H9 (cell line): ENCODE data around the gene DOCK1. TPM values are rescaled to one million over a fixed set of nuclear protein-coding genes. Genes with fewer than 3 reads are reported as not detected.

Experiments used
- DNase-seq: peaks from one replicate; pipeline ENCODE4 v3.0.0-alpha.2; 2017
- H2AFZ ChIP-seq: one replicate; pipeline ENCODE4 v1.6.1; 2013; ENCODE audit warnings: mild to moderate bottlenecking, low read length, control low read depth, moderate library complexity
- H2AK5ac ChIP-seq: 2 replicates; pipeline ENCODE4 v1.6.1; 2013; ENCODE audit warnings: low read length, control low read depth, mixed read lengths; ENCODE audit not compliant: insufficient read length
- H2BK120ac ChIP-seq: one replicate; pipeline ENCODE4 v1.6.1; 2013; ENCODE audit warnings: low read depth, mild to moderate bottlenecking, low read length, control low read depth, inconsistent platforms; ENCODE audit not compliant: poor library complexity, severe bottlenecking
- H2BK12ac ChIP-seq: 2 replicates; pipeline ENCODE4 v1.6.1; 2013; ENCODE audit warnings: low read length, control low read depth, mixed read lengths, low read depth; ENCODE audit not compliant: insufficient read length
- H2BK15ac ChIP-seq: 2 replicates; pipeline ENCODE4 v1.6.1; 2013; ENCODE audit warnings: low read depth, low read length, control low read depth
- H2BK20ac ChIP-seq: one replicate; pipeline ENCODE4 v1.6.1; 2013; ENCODE audit warnings: low read depth, mild to moderate bottlenecking, low read length, control low read depth, inconsistent platforms; ENCODE audit not compliant: poor library complexity, severe bottlenecking
- H2BK5ac ChIP-seq: 2 replicates; pipeline ENCODE4 v1.6.1; 2013; ENCODE audit warnings: low read length, control low read depth, mixed read lengths; ENCODE audit not compliant: insufficient read length
- H3K14ac ChIP-seq: 2 replicates; pipeline ENCODE4 v1.6.1; 2013; ENCODE audit warnings: low read length, control low read depth; ENCODE audit not compliant: insufficient read depth
- H3K18ac ChIP-seq: 2 replicates; pipeline ENCODE4 v1.6.1; 2013; ENCODE audit warnings: low read depth, mild to moderate bottlenecking, mixed read lengths, low read length, control low read depth; ENCODE audit not compliant: insufficient read length
- H3K23ac ChIP-seq: 2 replicates; pipeline ENCODE4 v1.6.1; 2013; ENCODE audit warnings: low read length, control low read depth, mixed read lengths, low read depth; ENCODE audit not compliant: insufficient read length
- H3K23me2 ChIP-seq: 2 replicates; pipeline ENCODE4 v1.6.1; 2013; ENCODE audit warnings: low read depth, mild to moderate bottlenecking, mixed read lengths, low read length, control low read depth; ENCODE audit not compliant: insufficient read length, poor library complexity, severe bottlenecking
- H3K27ac ChIP-seq: 2 replicates; pipeline ENCODE4 v1.5.1; 2013; ENCODE audit warnings: low read length, control low read depth, mixed read lengths, low read depth; ENCODE audit not compliant: insufficient read length
- H3K27me3 ChIP-seq: 2 replicates; pipeline ENCODE4 v1.6.1; 2013; ENCODE audit warnings: low read length, control low read depth, inconsistent platforms; ENCODE audit not compliant: insufficient read depth
- H3K4ac ChIP-seq: 2 replicates; pipeline ENCODE4 v1.6.1; 2013; ENCODE audit warnings: low read depth, mild to moderate bottlenecking, control low read depth, inconsistent platforms, low read length, moderate library complexity
- H3K4me1 ChIP-seq: 2 replicates; pipeline ENCODE4 v1.6.1; 2013; ENCODE audit warnings: low read length, control low read depth, inconsistent platforms; ENCODE audit not compliant: insufficient read depth
- H3K4me2 ChIP-seq: 2 replicates; pipeline ENCODE4 v1.6.1; 2013; ENCODE audit warnings: low read length, control low read depth, mixed read lengths; ENCODE audit not compliant: insufficient read length, insufficient read depth
- H3K56ac ChIP-seq: 2 replicates; pipeline ENCODE4 v1.6.1; 2013; ENCODE audit warnings: low read depth, mild to moderate bottlenecking, mixed read lengths, low read length, control low read depth; ENCODE audit not compliant: insufficient read length
- H3K79me1 ChIP-seq: 2 replicates; pipeline ENCODE4 v1.6.1; 2013; ENCODE audit warnings: low read depth, mild to moderate bottlenecking, moderate library complexity, low read length, control low read depth, inconsistent platforms; ENCODE audit not compliant: insufficient read depth, poor library complexity, severe bottlenecking
- H3K79me2 ChIP-seq: 2 replicates; pipeline ENCODE4 v1.6.1; 2013; ENCODE audit warnings: low read length, control low read depth, inconsistent platforms; ENCODE audit not compliant: insufficient read depth
- H3K9ac ChIP-seq: 2 replicates; pipeline ENCODE4 v1.6.1; 2013; ENCODE audit warnings: low read length, control low read depth, mixed read lengths; ENCODE audit not compliant: insufficient read length; ENCODE audit errors: extremely low read depth
- H3K9me3 ChIP-seq: one replicate; pipeline ENCODE4 v1.6.1; 2013; ENCODE audit warnings: low read depth, low read length, inconsistent platforms; ENCODE audit not compliant: control insufficient read depth
- H3T11ph ChIP-seq: one replicate; pipeline ENCODE4 v1.6.1; 2013; ENCODE audit warnings: mild to moderate bottlenecking, low read length, control low read depth, inconsistent platforms
- H4K20me1 ChIP-seq: one replicate; pipeline ENCODE4 v1.6.1; 2013; ENCODE audit not compliant: control insufficient read depth, insufficient read length, insufficient read depth
- H4K5ac ChIP-seq: 2 replicates; pipeline ENCODE4 v1.6.1; 2013; ENCODE audit warnings: low read depth, mild to moderate bottlenecking, mixed read lengths, low read length, control low read depth; ENCODE audit not compliant: insufficient read length
- H4K8ac ChIP-seq: replicated peaks from 2 replicates; pipeline ENCODE4 v1.6.1; 2013; ENCODE audit warnings: low read length, control low read depth, mixed read lengths, low read depth; ENCODE audit not compliant: insufficient read length
- H4K91ac ChIP-seq: 2 replicates; pipeline ENCODE4 v1.6.1; 2013; ENCODE audit warnings: low read depth, mild to moderate bottlenecking, moderate library complexity, mixed read lengths, low read length, control low read depth; ENCODE audit not compliant: insufficient read length
- H3K27ac Mint-ChIP-seq, 3 experiments: 2 replicates in 2 of 3; 3 replicates in 1 of 3; pipeline ENCODE4 v1.8.0; 2020 to 2021; ENCODE audit warnings: mixed read lengths in 3 of 3, mild to moderate bottlenecking in 1 of 3, moderate library complexity in 1 of 3
- H3K27me3 Mint-ChIP-seq: 2 replicates; pipeline ENCODE4 v1.8.0; 2021; ENCODE audit warnings: low read depth, mild to moderate bottlenecking, moderate library complexity, mixed read lengths
- H3K36me3 Mint-ChIP-seq, 3 experiments: 2 replicates in 2 of 3; 3 replicates in 1 of 3; pipeline ENCODE4 v1.8.0; 2020 to 2021; ENCODE audit warnings: low read depth in 3 of 3, mixed read lengths in 3 of 3; ENCODE audit not compliant: insufficient read depth in 1 of 3
- H3K4me1 Mint-ChIP-seq, 2 experiments: 2 replicates each; pipeline ENCODE4 v1.8.0; 2020; ENCODE audit warnings: mixed read lengths in 2 of 2
- H3K4me3 Mint-ChIP-seq, 2 experiments: 2 replicates in 1 of 2; 3 replicates in 1 of 2; pipeline ENCODE4 v1.8.0; 2020 to 2021; ENCODE audit warnings: mild to moderate bottlenecking in 2 of 2, mixed read lengths in 2 of 2, moderate library complexity in 1 of 2
- H3K9me3 Mint-ChIP-seq, 2 experiments: 2 replicates in 1 of 2; 3 replicates in 1 of 2; pipeline ENCODE4 v1.8.0; 2020; ENCODE audit warnings: mild to moderate bottlenecking in 2 of 2, mixed read lengths in 2 of 2, moderate library complexity in 1 of 2
- CTCF ChIP-seq: fragments of 200-600 bp; sonication (generic); conservative IDR thresholded peaks from 3 replicates; pipeline ENCODE4 v1.8.0; 2021; ENCODE audit warnings: antibody characterized with exemption, mild to moderate bottlenecking
- WGBS: extraction: QIAGEN DNeasy Blood & Tissue Kit; methylation state at CpG from one replicate; pipeline ENCODE4 v1.1.7; 2013; ENCODE audit warnings: missing lambda C conversion rate, low lambda C conversion rate, mixed read lengths; ENCODE audit not compliant: insufficient read length; ENCODE audit errors: extremely low coverage; 5-methylcytosine and 5-hydroxymethylcytosine counted together
- total RNA-seq: library from RNA; stranded (reverse); gene quantifications from 2 replicates; pipeline ENCODE4 v1.2.1, GENCODE V29; 2021

Gene DOCK1
- total RNA-seq, 1 experiment from 2014 or later = 57.0 TPM

GRCh38 chr10:126924915-126925300 lies 19.7 kb downstream of the DOCK1 start:
- H3K23me2 ChIP-seq = no peaks in the 10 kb centered on the region
- no peak overlapping the region for H2BK5ac ChIP-seq
- H3K18ac ChIP-seq = no peak overlapping the region
- H3K79me2 ChIP-seq = peaks cover 2% of the 10 kb centered on the region; the same call in 1 of the 2 replicates
- H3K4me3 Mint-ChIP-seq = no peak overlapping the region
- no peak overlapping the region for H2AK5ac ChIP-seq
- H4K8ac ChIP-seq = no peak overlapping the region
- H4K20me1 ChIP-seq = no peaks in the 10 kb centered on the region
- no peaks in the 10 kb centered on the region for H3K9me3 ChIP-seq
- H3K56ac ChIP-seq = no peak overlapping the region
- no peak overlapping the region for H3K4ac ChIP-seq
- peaks cover 4% of the 10 kb centered on the region for H3K79me1 ChIP-seq
- H3K27me3 ChIP-seq = no peaks in the 10 kb centered on the region
- no peak overlapping the region for H3K27ac ChIP-seq
- TF ChIP-seq CTCF = no peak
- H3K36me3 Mint-ChIP-seq = peaks cover 29 to 60% (median 47%) of the 10 kb centered on the region in 3 experiments
- H3K14ac ChIP-seq = no peak overlapping the region
- H2BK12ac ChIP-seq = no peak overlapping the region
- no peak overlapping the region for H2BK20ac ChIP-seq
- WGBS = no CpG with 5 or more reads among the region's 3 CpGs
- H4K5ac ChIP-seq = no peak overlapping the region
- peaks cover 14 to 16% of the 10 kb centered on the region in 2 experiments for H3K4me1 Mint-ChIP-seq
- no peak overlapping the region for H3K27ac Mint-ChIP-seq
- peaks cover 2% of the 10 kb centered on the region in 2 experiments; a peak in 1 of 5 replicates for H3K9me3 Mint-ChIP-seq
- no peak for DNase-seq
- no peak overlapping the region for H3T11ph ChIP-seq
- H2AFZ ChIP-seq = no peak overlapping the region
- no peak overlapping the region for H3K23ac ChIP-seq
- no peak overlapping the region for H4K91ac ChIP-seq
- H2BK15ac ChIP-seq = no peak overlapping the region
- H3K4me1 ChIP-seq = no peaks in the 10 kb centered on the region
- no peak overlapping the region for H2BK120ac ChIP-seq
- no peak overlapping the region for H3K4me2 ChIP-seq
- no peaks in the 10 kb centered on the region for H3K27me3 Mint-ChIP-seq
- H3K9ac ChIP-seq = no peak overlapping the region
